Adrenal gland (tissue), 12 donors: ENCODE measurements around the gene KIF22. TPM values are rescaled to one million over a fixed set of nuclear protein-coding genes. Genes with fewer than 3 reads are reported as not detected.

Source experiments
- DNase-seq, 7 donors: peaks; one replicate each; pipeline ENCODE4 v3.0.0-alpha.2; 2019 to 2020
- H3K27ac ChIP-seq, 5 donors: fragments of 200-600 bp; sonication (generic) in 4 of 5; 1 replicate in 3 of 5; 2 replicates in 2 of 5; pipeline versions ENCODE4 v1.5.1 to v1.8.0; 2016 to 2020; ENCODE audit warnings: mild to moderate bottlenecking in 1 of 5
- H3K27me3 ChIP-seq: fragments of 200-600 bp; 2 replicates; pipeline ENCODE4 v1.8.0; 2021
- H3K36me3 ChIP-seq, 2 donors: fragments of 200-600 bp; replicated peaks in 1 of 2; 1 replicate in 1 of 2; 2 replicates in 1 of 2; pipeline versions ENCODE4 v1.5.1 to v1.8.0; 2018 to 2022
- H3K4me1 ChIP-seq, 2 donors: fragments of 200-600 bp; replicated peaks in 1 of 2; 1 replicate in 1 of 2; 2 replicates in 1 of 2; pipeline versions ENCODE4 v1.5.1 to v1.8.0; 2018 to 2021
- H3K4me3 ChIP-seq, 4 donors: fragments of 200-600 bp; sonication (generic) in 3 of 4; one replicate each; pipeline ENCODE4 v1.5.1; 2016 to 2018
- H3K9me3 ChIP-seq, 3 donors: fragments of 200-600 bp; sonication (generic) in 1 of 3; replicated peaks in 1 of 3; 1 replicate in 2 of 3; 2 replicates in 1 of 3; pipeline versions ENCODE4 v1.5.1 to v1.8.0; 2016 to 2021
- CTCF ChIP-seq, 6 experiments: fragments of 450-650 bp in 4 of 6; fragments of 200-600 bp in 2 of 6; sonication (generic) in 1 of 6; IDR thresholded peaks; 1 replicate in 5 of 6; 2 replicates in 1 of 6; pipeline versions ENCODE4 v1.5.1 to v1.8.0; 2016 to 2021; ENCODE audit warnings: antibody characterized with exemption in 6 of 6, mild to moderate bottlenecking in 2 of 6, moderate library complexity in 1 of 6
- POLR2A ChIP-seq, 2 donors: fragments of 450-650 bp; IDR thresholded peaks; one replicate each; pipeline ENCODE4 v1.6.1; 2017; ENCODE audit warnings: antibody characterized with exemption in 2 of 2, mild to moderate bottlenecking in 2 of 2, moderate library complexity in 1 of 2
- WGBS, 4 donors: extraction: QIAGEN DNeasy Blood & Tissue Kit in 2 of 4; methylation state at CpG; one replicate each; pipeline versions ENCODE4 v1.1.5 to v1.1.7; 2013 to 2017; 5-methylcytosine and 5-hydroxymethylcytosine counted together
- intact Hi-C, 2 donors: fragments of 100-400 bp; cut with DNase I; formaldehyde crosslinking; loops; one replicate each; pipeline versions ENCODE4 v1.14.1 to v1.15.0; 2022 to 2023
- polyA plus RNA-seq, 3 donors: library from polyadenylated mRNA; stranded (reverse); fragments of 200-250 nt in 2 of 3; fragments of 350-450 nt in 1 of 3; fragmentation: Illumina TruSeq in 1 of 3; extraction: RNeasy Lipid Tissue Mini Kit (QIAGEN cat#74804) in 1 of 3; gene quantifications; one replicate each; pipeline ENCODE4 v1.2.3, GENCODE V29; 2013 to 2014
- total RNA-seq, 9 donors: library from RNA; depleted of rRNA in 4 of 9; stranded (reverse); fragments of >200 nt in 4 of 9; fragments of 120-200 nt in 1 of 9; fragmentation: NEBNext Ultra II Directional in 1 of 9; extraction: Animal tissue kit (Norgen Biotek cat#: 25700) in 1 of 9; gene quantifications; one replicate each; pipeline versions ENCODE4 v1.1.0 to v1.2.4, GENCODE V29; 2013 to 2023
- donor health status: healthy with polysubstance abuse.
- donor health status: Bipolar disorder and iron deficiency.
- donor health status: DM: yes; HTN: yes; CAD: no.
- donor health status: DM: no; HTN: no; CAD: no.
- donor health status: DM: no; HTN: no; CAD: no.
- donor health status: DM: yes; HTN: yes; CAD: no.

KIF22 gene
- total and polyA plus RNA-seq, 12 donors = 8.8 to 127 (median 19.7) TPM

GRCh38 chr16:29837841-29838240, 47.3 kb downstream of the KIF22 start:
- TF ChIP-seq CTCF (IDR thresholded peaks at IDR 0.05) (no peak), POLR2A (IDR thresholded peaks at IDR 0.05) (no peak)
- Histone ChIP-seq H3K36me3 (peaks cover 0 to 100% of the 10 kb centered on the region in 2 donors), H3K27me3 (no peaks in the 10 kb centered on the region), H3K27ac (peak overlapping the region in 3 of 5 donors; percentile 23 to 81 (median 36)), H3K4me1 (peaks cover 12 to 17% of the 10 kb centered on the region in 2 donors), H3K4me3 (no peak overlapping the region), H3K9me3 (no peaks in the 10 kb centered on the region)
- intact Hi-C loops = no loop called here
- WGBS, 4 donors = 85 to 91% (median 88%) methylated on average over 5 of the region's 5 CpGs
- no peak for DNase-seq

DNA sequence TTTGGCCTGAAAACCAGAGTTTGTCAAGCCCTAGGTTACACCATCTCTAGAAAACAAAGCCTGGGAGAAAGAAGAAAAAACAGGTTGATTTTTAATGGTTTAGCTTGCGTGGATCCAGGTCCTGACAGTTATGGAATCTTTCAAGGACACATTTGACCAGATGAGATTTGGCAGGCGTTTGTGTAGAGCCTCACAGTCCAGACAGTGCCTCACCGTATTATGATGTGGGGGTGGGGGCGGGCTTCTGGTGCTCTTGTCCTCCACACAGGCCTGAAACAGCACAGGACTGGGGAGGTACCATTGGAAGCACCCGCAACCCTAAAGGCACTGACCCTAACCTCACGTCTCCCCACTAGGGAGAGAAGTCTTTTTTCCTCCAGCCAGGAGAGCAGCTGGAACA, 49.3 kb downstream of the KIF22 start:
- Histone ChIP-seq H3K9me3 (no peaks in the 10 kb centered on the region), H3K27me3 (no peaks in the 10 kb centered on the region), H3K4me3 (no peak overlapping the region), H3K27ac (peak overlapping the region; percentile 59 to 87 (median 69)), H3K4me1 (peaks cover 12 to 22% of the 10 kb centered on the region in 2 donors), H3K36me3 (peaks cover 0 to 98% of the 10 kb centered on the region in 2 donors)
- peak in 1 of 2 donors; percentile 16 for TF ChIP-seq POLR2A (IDR thresholded peaks at IDR 0.05)
- TF ChIP-seq CTCF (IDR thresholded peaks at IDR 0.05) = no peak
- 37 to 52% (median 40%) methylated on average over 2 to 6 of the region's 6 CpGs for WGBS, 4 donors
- intact Hi-C loops = no loop called here
- DNase-seq = peak; percentile 74 to 93 (median 87)

- Histone ChIP-seq H3K36me3 (peaks cover 0 to 98% of the 10 kb centered on the region in 2 donors), H3K4me3 (no peak overlapping the region), H3K27me3 (no peaks in the 10 kb centered on the region), H3K4me1 (peaks cover 14 to 22% of the 10 kb centered on the region in 2 donors), H3K9me3 (no peaks in the 10 kb centered on the region), H3K27ac (peak overlapping the region in 4 of 5 donors; percentile 67 to 87 (median 75))
- intact Hi-C loops = no loop called here
- WGBS, 4 donors = 52 to 64% (median 58%) methylated on average over 8 to 10 of the region's 10 CpGs
- peak in 4 of 7 donors; percentile 24 to 54 (median 36) for DNase-seq
- TF ChIP-seq CTCF (IDR thresholded peaks at IDR 0.05) = no peak
- no peak for TF ChIP-seq POLR2A (IDR thresholded peaks at IDR 0.05)
Measured at GRCh38 chr16:29840240-29840639, 49.7 kb downstream of the KIF22 start.

- H3K4me1 ChIP-seq = peaks cover 16 to 22% of the 10 kb centered on the region in 2 donors
- 93 to 100% (median 95%) methylated on average over 7 to 23 of the region's 23 CpGs for WGBS, 4 donors
- H3K27ac ChIP-seq = peak overlapping the region in 2 of 5 donors; percentile 67 to 87
- peaks cover 0 to 98% of the 10 kb centered on the region in 2 donors for H3K36me3 ChIP-seq
- H3K9me3 ChIP-seq = no peaks in the 10 kb centered on the region
- DNase-seq = no peak
- no peaks in the 10 kb centered on the region for H3K27me3 ChIP-seq
- intact Hi-C loops = no loop called here
- TF ChIP-seq CTCF (IDR thresholded peaks at IDR 0.05) = no peak
- no peak for TF ChIP-seq POLR2A (IDR thresholded peaks at IDR 0.05)
- no peak overlapping the region for H3K4me3 ChIP-seq
Measured at GRCh38 chr16:29841631-29842030, 51.1 kb downstream of the KIF22 start.
